ENCODE results near the gene MIOS. TPM values are rescaled to one million over a fixed set of nuclear protein-coding genes. Genes with fewer than 3 reads are reported as not detected.

The MIOS gene
- total and polyA plus RNA-seq, 4 donors = 7.4 to 35.6 (median 12.2) TPM

- TF ChIP-seq NR2F2 (IDR thresholded peaks at IDR 0.05) = no peak
- TF ChIP-seq ZBTB33 (IDR thresholded peaks at IDR 0.05) = no peak
- TF ChIP-seq EGR1 (IDR thresholded peaks at IDR 0.05; ENCODE audit: low read depth in 2 of 2) = no peak
- TF ChIP-seq YY1 (IDR thresholded peaks at IDR 0.05) = no peak
- no peak for TF ChIP-seq MAX (IDR thresholded peaks at IDR 0.05)
- TF ChIP-seq GABPA (IDR thresholded peaks at IDR 0.05 in 1 of 2, conservative IDR thresholded peaks at IDR 0.05 in 1 of 2) = no peak
- no peak for TF ChIP-seq ATF3 (IDR thresholded peaks at IDR 0.05)
- TF ChIP-seq HNF4A (conservative IDR thresholded peaks at IDR 0.05) = no peak
- TF ChIP-seq RAD21 (IDR thresholded peaks at IDR 0.05) = no peak
- no peak for TF ChIP-seq HNF4G (IDR thresholded peaks at IDR 0.05)
- TF ChIP-seq JUND (IDR thresholded peaks at IDR 0.05) = no peak
- TF ChIP-seq FOXA1 (IDR thresholded peaks at IDR 0.05) = no peak
- TF ChIP-seq SP1 (IDR thresholded peaks at IDR 0.05) = no peak
- TF ChIP-seq REST (IDR thresholded peaks at IDR 0.05) = no peak
- TF ChIP-seq FOXA2 (IDR thresholded peaks at IDR 0.05) = no peak
- TF ChIP-seq CTCF (IDR thresholded peaks at IDR 0.05; ENCODE audit: low read depth, low read length, missing input control) = no peak
- no peak for TF ChIP-seq RXRA (IDR thresholded peaks at IDR 0.05)
Observed at GRCh38 chr7:7554021-7554432, 12.7 kb upstream of the MIOS start.

More at GRCh38 chr7:7554021-7554432, 12.7 kb upstream of the MIOS start:
- H3K4me3 ChIP-seq (ENCODE audit: low read depth in 1 of 3, low read length in 3 of 3) = no peak overlapping the region
- no peak for DNase-seq (ENCODE audit: low spot score)
- peaks cover 3 to 32% (median 7%) of the 10 kb centered on the region in 4 donors for H3K4me1 ChIP-seq (ENCODE audit: control insufficient read depth in 4 of 4, insufficient read depth in 4 of 4, low read length in 3 of 4)
- WGBS = 87% methylated on average over 5 of the region's 5 CpGs
- no peaks in the 10 kb centered on the region for H3K36me3 ChIP-seq (ENCODE audit: control insufficient read depth in 4 of 4, insufficient read depth in 3 of 4, low read depth in 1 of 4, low read length in 3 of 4)
- H3K9ac ChIP-seq (ENCODE audit: low read depth in 1 of 2, low read length in 2 of 2) = no peak overlapping the region
- no peaks in the 10 kb centered on the region for H3K9me3 ChIP-seq (ENCODE audit: control insufficient read depth in 4 of 4, low read length in 3 of 4)
- no peak overlapping the region for H3K27ac ChIP-seq (ENCODE audit: low read depth in 1 of 2, low read length in 2 of 2)
- no peaks in the 10 kb centered on the region for H3K27me3 ChIP-seq (ENCODE audit: control insufficient read depth in 4 of 4, insufficient read depth in 4 of 4, low read length in 3 of 4)
